ENCODE results near the gene FAM181A.

FAM181A gene

GRCh38 chr14:93905623-93906022, 21.5 kb upstream of the FAM181A start:
- no peak for DNase-seq

- peak; percentile 80 for DNase-seq
These were observed 20.5 kb upstream of the FAM181A start for GRCh38 chr14:93906341-93907329.

- DNase-seq: no peak
These were observed 17.6 kb upstream of the FAM181A start for GRCh38 chr14:93909429-93910128.

GRCh38 chr14:93911975-93912615, 15.0 kb upstream of the FAM181A start:
- DNase-seq: no peak

GRCh38 chr14:93912782-93913181, 14.4 kb upstream of the FAM181A start:
- no peak for DNase-seq

GRCh38 chr14:93914278-93914677, 12.9 kb upstream of the FAM181A start:
- DNase-seq: no peak

GRCh38 chr14:93915070-93915705, 12.0 kb upstream of the FAM181A start:
- no peak for DNase-seq

GRCh38 chr14:93915800-93916199, 11.3 kb upstream of the FAM181A start:
- DNase-seq: no peak

GRCh38 chr14:93916498-93916897, 10.6 kb upstream of the FAM181A start:
- no peak for DNase-seq

- DNase-seq: no peak
These were observed 10.0 kb upstream of the FAM181A start for GRCh38 chr14:93917141-93917540.

GRCh38 chr14:93921001-93921806, 5.9 kb upstream of the FAM181A start:
- no peak for DNase-seq

GRCh38 chr14:93923626-93924025, 3.5 kb upstream of the FAM181A start:
- no peak for DNase-seq

- DNase-seq: no peak
These were observed 2.4 kb upstream of the FAM181A start for GRCh38 chr14:93924592-93925355.

- no peak for DNase-seq
These were observed 1.7 kb upstream of the FAM181A start for GRCh38 chr14:93925374-93925895.

GRCh38 chr14:93926245-93926872, 785 bp upstream of the FAM181A start:
- DNase-seq: no peak

GRCh38 chr14:93927800-93928145, 629 bp downstream of the FAM181A start:
- DNase-seq: no peak

GRCh38 chr14:93928184-93929047, 1.3 kb downstream of the FAM181A start:
- DNase-seq: no peak

GRCh38 chr14:93929048-93929535, 1.9 kb downstream of the FAM181A start:
- no peak for DNase-seq

GRCh38 chr14:93929657-93930056, 2.5 kb downstream of the FAM181A start:
- no peak for DNase-seq

Measured in stimulated activated CD8-positive, alpha-beta memory T cell treated with anti-CD3 and anti-CD28 coated beads, Interleukin-4, amount 100 ng/mL, for 48 hours (primary cell).